ENCODE data around the gene CDK2. TPM values are rescaled to one million over a fixed set of nuclear protein-coding genes. Genes with fewer than 3 reads are reported as not detected.

CDK2 gene
- total and polyA plus RNA-seq, 12 donors, result 5.1 to 18.4 (median 8.4) TPM

DNA sequence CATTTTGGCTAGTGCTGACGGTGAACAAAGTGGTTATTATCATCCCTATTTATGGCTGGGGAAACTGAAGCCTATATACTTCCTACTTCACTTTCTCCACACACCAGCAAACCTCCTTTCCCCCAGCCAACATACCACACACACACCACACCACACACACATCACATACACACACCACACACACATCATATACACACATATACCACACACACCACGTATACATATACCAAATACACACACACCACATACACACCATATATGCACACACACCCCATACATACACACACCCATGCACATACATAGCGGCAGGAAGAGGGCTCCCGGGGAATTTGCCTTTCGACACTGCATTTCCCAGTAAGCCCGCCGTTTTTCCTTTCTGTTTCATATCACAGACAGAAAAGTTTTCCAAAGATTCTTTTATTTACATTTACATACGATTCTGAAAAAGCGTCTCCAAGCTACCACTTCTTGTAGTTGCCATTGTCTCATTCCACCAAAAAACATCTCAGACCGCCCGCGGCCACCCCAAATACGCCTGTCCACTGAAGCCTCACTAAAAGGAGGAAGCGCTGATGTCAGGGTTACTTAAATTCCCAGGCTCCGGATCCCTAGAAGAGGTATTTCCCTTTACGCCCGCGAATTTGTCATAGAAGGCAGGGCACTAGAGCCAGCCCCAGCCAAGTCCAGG, 6.4 kb downstream of the CDK2 start:
- Histone ChIP-seq H3K9me3 (no peaks in the 10 kb centered on the region), H3K27me3 (no peaks in the 10 kb centered on the region), H3K4me1 (peaks cover 2 to 47% (median 42%) of the 10 kb centered on the region in 9 donors), H3K4me3 (peak overlapping the region; percentile 11 to 92 (median 68)), H3K36me3 (peaks cover 0 to 45% (median 0%) of the 10 kb centered on the region in 9 donors), H3K27ac (peak overlapping the region; percentile 76 to 98 (median 93))
- no peak for DNase-seq
- intact Hi-C loops (cut with DNase I), result loop anchor here in 3 of 10 donors (1.0 to 5.0 kb wide), 3 partner anchors 46 kb away; partner anchors contain the start of gene PYM1 (in 3 of the 3)
- TF ChIP-seq CTCF (IDR thresholded peaks at IDR 0.05), result no peak
- WGBS, 2 donors, result 1 to 2% methylated on average over 18 of the region's 18 CpGs
- peak in 3 of 8 donors; percentile 0 to 5 (median 1) for ATAC-seq

DNA sequence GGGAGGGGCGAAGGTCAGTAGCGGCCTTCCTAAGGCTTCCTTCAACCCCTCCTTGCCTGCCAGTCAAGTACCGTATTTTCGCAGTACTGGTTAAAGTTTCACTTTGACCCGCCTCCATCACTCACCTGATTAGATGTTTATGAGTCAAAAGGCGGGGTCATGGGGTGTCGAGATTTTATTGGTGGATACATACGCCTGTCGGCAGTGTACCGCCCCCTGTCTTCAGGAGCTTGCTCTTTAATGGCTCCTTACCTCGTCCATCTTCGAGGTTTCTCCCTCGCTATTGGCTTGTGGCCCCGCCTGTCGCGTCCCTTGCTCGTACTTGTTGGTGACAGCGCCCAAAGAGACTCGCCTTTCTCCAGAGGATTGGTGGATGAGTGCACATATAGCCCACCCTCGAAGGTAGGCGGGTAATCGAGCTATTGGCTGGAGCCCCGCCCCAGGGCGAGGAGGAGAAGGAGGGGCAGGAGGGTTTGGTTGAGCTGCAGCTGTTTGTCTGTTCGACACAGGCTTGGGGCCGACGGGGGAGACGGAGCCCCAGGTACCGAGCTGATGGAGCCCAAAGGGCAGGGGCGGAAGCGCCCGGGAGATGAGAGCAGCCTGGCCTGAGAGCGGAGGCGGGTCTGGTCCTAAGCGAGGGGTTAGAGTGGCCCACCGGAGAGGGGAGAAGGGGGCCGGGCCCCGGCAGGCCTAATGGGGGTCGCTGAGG, 7.1 kb downstream of the CDK2 start, which contains the start of gene RAB5B:
RAB5B (plus strand) TSS at position 480 of the 709 bp plus-strand sequence. CDS start 12,883 bp downstream, outside the sequence.
- intact Hi-C loops (cut with DNase I), result loop anchor here in 3 of 10 donors (1.0 to 5.0 kb wide), 3 partner anchors 46 to 47 kb away; partner anchors contain the start of gene PYM1 (in 3 of the 3)
- DNase-seq, result peak; percentile 97 to 100
- TF ChIP-seq CTCF (IDR thresholded peaks at IDR 0.05), result peak in 5 of 9 donors; percentile 11 to 69 (median 30)
- no peaks in the 10 kb centered on the region for H3K9me3 ChIP-seq
- peak; percentile 92 to 96 (median 94) for ATAC-seq
- no peaks in the 10 kb centered on the region for H3K27me3 ChIP-seq
- peak within 1 kb of the TSS; percentile 79 to 100 (median 96) for H3K4me3 ChIP-seq
- H3K27ac ChIP-seq, result peak within 1 kb of the TSS; percentile 94 to 99 (median 96)
- H3K4me1 ChIP-seq, result peaks cover 2 to 49% (median 42%) of the 10 kb centered on the region in 9 donors
- 0 to 1% methylated on average over 39 of the region's 39 CpGs for WGBS, 2 donors
- peaks cover 0 to 40% (median 0%) of the 10 kb centered on the region in 9 donors for H3K36me3 ChIP-seq

- intact Hi-C loops (cut with DNase I), result loop anchor here in 1 of 10 donors (5.0 kb wide), 1 partner anchor 47 kb away; the partner anchor contains the start of gene PYM1
- Histone ChIP-seq H3K9me3 (no peaks in the 10 kb centered on the region), H3K27ac (peak overlapping the region; percentile 94 to 99 (median 96)), H3K4me1 (peaks cover 2 to 51% (median 42%) of the 10 kb centered on the region in 9 donors), H3K27me3 (no peaks in the 10 kb centered on the region), H3K4me3 (peak overlapping the region; percentile 79 to 100 (median 96)), H3K36me3 (peaks cover 0 to 40% (median 0%) of the 10 kb centered on the region in 9 donors)
- 0% methylated on average over 15 of the region's 15 CpGs for WGBS, 2 donors
- ATAC-seq (peak; percentile 23 to 68 (median 38)), DNase-seq (no peak)
- TF ChIP-seq CTCF (IDR thresholded peaks at IDR 0.05), result no peak
Measured at GRCh38 chr12:55974308-55974730, 7.7 kb downstream of the CDK2 start.

DNA sequence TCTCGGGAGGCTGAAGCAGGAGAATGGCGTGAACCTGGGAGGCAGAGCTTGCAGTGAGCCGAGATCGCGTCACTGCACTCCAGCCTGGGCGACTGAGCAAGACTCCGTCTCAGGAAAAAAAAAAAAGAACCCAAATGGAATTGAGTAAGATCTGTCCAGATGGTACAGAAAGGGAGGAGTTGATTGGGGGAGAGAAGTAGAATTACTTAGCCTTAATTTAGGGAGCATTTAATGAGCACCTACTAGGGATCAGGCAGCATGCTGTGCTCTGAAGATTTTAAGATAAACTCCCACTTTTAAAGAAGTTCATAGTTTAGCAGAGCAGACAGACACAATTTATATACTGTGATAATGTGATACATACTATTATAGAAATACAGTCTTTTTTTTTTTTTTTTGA, 11.8 kb downstream of the CDK2 start:
- WGBS, 2 donors, result 92 to 98% methylated on average over 7 of the region's 7 CpGs
- H3K4me1 ChIP-seq, result peaks cover 2 to 59% (median 32%) of the 10 kb centered on the region in 9 donors
- intact Hi-C loops (cut with DNase I), result no loop called here
- no peaks in the 10 kb centered on the region for H3K9me3 ChIP-seq
- no peak overlapping the region for H3K27ac ChIP-seq
- ATAC-seq (no peak), DNase-seq (no peak)
- H3K27me3 ChIP-seq, result no peaks in the 10 kb centered on the region
- TF ChIP-seq CTCF (IDR thresholded peaks at IDR 0.05), result no peak
- H3K36me3 ChIP-seq, result peaks cover 0 to 57% (median 9%) of the 10 kb centered on the region in 9 donors
- H3K4me3 ChIP-seq, result no peak overlapping the region

Data from heart right ventricle (tissue), 16 donors.